Measurements from ENCODE around the gene LAMC2. TPM values are rescaled to one million over a fixed set of nuclear protein-coding genes. Genes with fewer than 3 reads are reported as not detected.
"Not testable (repeated sequence)": the region's sequence is repeated elsewhere in the genome, so short reads cannot be mapped to it uniquely, and the experiment has no call there.

LAMC2 gene
- total RNA-seq, 2 experiments from 2014 or later, result 0.38 TPM; not detected in 1

- intact Hi-C loops (cut with micrococcal nuclease; ENCODE audit: unreplicated experiment), result no loop called here
- no peak for DNase-seq (ENCODE audit: low spot score)
- H3K9me3 ChIP-seq (ENCODE audit: low read length), result no peaks in the 10 kb centered on the region
- ChIA-PET POLR2A (interaction anchor here (0.8 kb wide), 1 partner anchor 42 kb away, joined by 3 read pairs; no protein-coding TSS in a partner anchor), CTCF (ENCODE audit: unreplicated experiment) (no interaction called here)
- no peak overlapping the region for H3K27ac ChIP-seq (ENCODE audit: low read depth, low read length, poor library complexity, severe bottlenecking)
- H2AFZ ChIP-seq (ENCODE audit: low read length), result no peak overlapping the region
- H3K4me1 ChIP-seq (ENCODE audit: insufficient read depth, low read length, poor library complexity, severe bottlenecking), result no peaks in the 10 kb centered on the region
- no peak overlapping the region for H3K4me2 ChIP-seq (ENCODE audit: low read length)
- H4K20me1 ChIP-seq (ENCODE audit: insufficient read depth, low read length), result no peaks in the 10 kb centered on the region
- TF ChIP-seq EZH2phosphoT487 (IDR thresholded peaks at IDR 0.05; ENCODE audit: borderline replicate concordance, low read depth, low read length) (no peak), CTCF (conservative IDR thresholded peaks at IDR 0.05; ENCODE audit: low read length) (no peak)
- no TSS peak for BruUV-seq (replicated peaks)
- peaks cover 3% of the 10 kb centered on the region; the same call in 1 of the 2 replicates for H3K36me3 ChIP-seq (ENCODE audit: insufficient read depth, low read length)
- no peak overlapping the region for H3K4me3 ChIP-seq (ENCODE audit: low read depth, low read length, poor library complexity, severe bottlenecking)
- no peaks in the 10 kb centered on the region for H3K79me2 ChIP-seq (ENCODE audit: insufficient read depth, low read depth, low read length)
- no peaks in the 10 kb centered on the region for H3K9me2 ChIP-seq (ENCODE audit: insufficient read depth, low read length)
Measured at GRCh38 chr1:183148599-183148998, 37.5 kb upstream of the LAMC2 start.

- H2AFZ ChIP-seq (ENCODE audit: low read length), result no peak overlapping the region
- CTCF ChIA-PET (ENCODE audit: unreplicated experiment), result no interaction called here
- H3K36me3 ChIP-seq (ENCODE audit: insufficient read depth, low read length), result no peaks in the 10 kb centered on the region
- no peak for DNase-seq (ENCODE audit: low spot score)
- H4K20me1 ChIP-seq (ENCODE audit: insufficient read depth, low read length), result no peaks in the 10 kb centered on the region
- intact Hi-C loops (cut with micrococcal nuclease; ENCODE audit: unreplicated experiment), result no loop called here
- H3K9me2 ChIP-seq (ENCODE audit: insufficient read depth, low read length), result no peaks in the 10 kb centered on the region
- no peaks in the 10 kb centered on the region for H3K4me1 ChIP-seq (ENCODE audit: insufficient read depth, low read length, poor library complexity, severe bottlenecking)
- BruUV-seq (replicated peaks), result no TSS peak
- H3K4me3 ChIP-seq (ENCODE audit: low read depth, low read length, poor library complexity, severe bottlenecking), result no peak overlapping the region
- H3K79me2 ChIP-seq (ENCODE audit: insufficient read depth, low read depth, low read length), result no peaks in the 10 kb centered on the region
- POLR2A ChIA-PET, result no interaction called here
- TF ChIP-seq CTCF (conservative IDR thresholded peaks at IDR 0.05; ENCODE audit: low read length) (no peak), EZH2phosphoT487 (IDR thresholded peaks at IDR 0.05; ENCODE audit: borderline replicate concordance, low read depth, low read length) (no peak)
- H3K27ac ChIP-seq (ENCODE audit: low read depth, low read length, poor library complexity, severe bottlenecking), result no peak overlapping the region
- no peaks in the 10 kb centered on the region for H3K9me3 ChIP-seq (ENCODE audit: low read length)
- H3K4me2 ChIP-seq (ENCODE audit: low read length), result no peak overlapping the region
Measured at GRCh38 chr1:183149273-183149672, 36.8 kb upstream of the LAMC2 start.

- H2AFZ ChIP-seq (ENCODE audit: low read length); H4K20me1 ChIP-seq (ENCODE audit: insufficient read depth, low read length); H3K9me2 ChIP-seq (ENCODE audit: insufficient read depth, low read length); POLR2A ChIA-PET; DNase-seq (ENCODE audit: low spot score); H3K36me3 ChIP-seq (ENCODE audit: insufficient read depth, low read length); H3K79me2 ChIP-seq (ENCODE audit: insufficient read depth, low read depth, low read length); H3K4me1 ChIP-seq (ENCODE audit: insufficient read depth, low read length, poor library complexity, severe bottlenecking); H3K27ac ChIP-seq (ENCODE audit: low read depth, low read length, poor library complexity, severe bottlenecking); H3K4me3 ChIP-seq (ENCODE audit: low read depth, low read length, poor library complexity, severe bottlenecking); H3K9me3 ChIP-seq (ENCODE audit: low read length); H3K4me2 ChIP-seq (ENCODE audit: low read length); intact Hi-C loops (cut with micrococcal nuclease; ENCODE audit: unreplicated experiment); CTCF ChIA-PET (ENCODE audit: unreplicated experiment); BruUV-seq (replicated peaks): not testable (repeated sequence)
Measured at GRCh38 chr1:183150032-183150431, 36.0 kb upstream of the LAMC2 start.
